Hepatocyte (in vitro differentiated cells): Measurements from ENCODE around the gene TTC31. TPM values are rescaled to one million over a fixed set of nuclear protein-coding genes. Genes with fewer than 3 reads are reported as not detected.

Experiments used
- DNase-seq: peaks from one replicate; pipeline ENCODE4 v3.0.0-alpha.2; 2016; ENCODE audit warnings: low spot score
- H2AFZ ChIP-seq: fragments of 200-600 bp; sonication (generic); 2 replicates; pipeline ENCODE4 v1.6.0; 2016; ENCODE audit warnings: antibody characterized with exemption, mild to moderate bottlenecking
- H3K27ac ChIP-seq: fragments of 200-600 bp; sonication (generic); 2 replicates; pipeline ENCODE4 v1.5.1; 2016; ENCODE audit warnings: mild to moderate bottlenecking
- H3K27me3 ChIP-seq: fragments of 200-600 bp; sonication (generic); 2 replicates; pipeline ENCODE4 v1.6.1; 2016
- H3K36me3 ChIP-seq: fragments of 200-600 bp; sonication (generic); replicated peaks from 2 replicates; pipeline ENCODE4 v1.5.1; 2016; ENCODE audit warnings: low read depth; ENCODE audit not compliant: insufficient read depth
- H3K4me1 ChIP-seq: fragments of 200-600 bp; sonication (generic); 2 replicates; pipeline ENCODE4 v1.5.1; 2016; ENCODE audit warnings: mild to moderate bottlenecking, moderate library complexity; ENCODE audit not compliant: insufficient read depth
- H3K4me2 ChIP-seq: fragments of 200-600 bp; sonication (generic); 2 replicates; pipeline ENCODE4 v1.6.0; 2016
- H3K4me3 ChIP-seq: fragments of 200-600 bp; sonication (generic); 2 replicates; pipeline ENCODE4 v1.5.1; 2016; ENCODE audit warnings: mild to moderate bottlenecking
- H3K79me2 ChIP-seq: fragments of 200-600 bp; sonication (generic); 2 replicates; pipeline ENCODE4 v1.6.0; 2017; ENCODE audit warnings: mild to moderate bottlenecking
- H3K9me2 ChIP-seq: fragments of 200-600 bp; sonication (generic); replicated peaks from 2 replicates; pipeline ENCODE4 v1.6.0; 2017; ENCODE audit warnings: mild to moderate bottlenecking; ENCODE audit not compliant: insufficient read depth
- H3K9me3 ChIP-seq: fragments of 200-600 bp; sonication (generic); 2 replicates; pipeline ENCODE4 v1.5.1; 2016; ENCODE audit warnings: low read depth, mild to moderate bottlenecking
- H4K20me1 ChIP-seq: fragments of 200-600 bp; sonication (generic); 2 replicates; pipeline ENCODE4 v1.6.0; 2016; ENCODE audit warnings: mild to moderate bottlenecking; ENCODE audit not compliant: insufficient read depth, poor library complexity, severe bottlenecking
- CTCF ChIP-seq: fragments of 200-600 bp; sonication (generic); IDR thresholded peaks from 2 replicates; pipeline ENCODE4 v1.5.1; 2016; ENCODE audit warnings: antibody characterized with exemption, mild to moderate bottlenecking; ENCODE audit not compliant: poor library complexity
- EZH2 ChIP-seq: fragments of 200-600 bp; sonication (generic); IDR thresholded peaks from 2 replicates; pipeline ENCODE4 v1.6.1; 2016; ENCODE audit warnings: antibody characterized with exemption, mild to moderate bottlenecking, borderline replicate concordance
- EZH2phosphoT487 ChIP-seq: fragments of 200-600 bp; sonication (generic); IDR thresholded peaks from one replicate; pipeline ENCODE4 v1.6.1; 2018; ENCODE audit warnings: antibody characterized with exemption, mild to moderate bottlenecking, low read depth, moderate library complexity; ENCODE audit not compliant: unreplicated experiment, severe bottlenecking
- WGBS: methylation state at CpG from one replicate; pipeline ENCODE4 v1.1.6; 2016; ENCODE audit warnings: low lambda C conversion rate; ENCODE audit errors: missing lambda C conversion rate; 5-methylcytosine and 5-hydroxymethylcytosine counted together
- polyA plus RNA-seq: library from polyadenylated mRNA; unstranded; fragments of >200 nt; fragmentation: Nextera tagmentation; extraction: Ambion mirVana; gene quantifications from 2 replicates; pipeline ENCODE4 v1.2.1, GENCODE V29; 2016
- total RNA-seq: library from RNA; depleted of rRNA; stranded (reverse); fragments of >200 nt; gene quantifications from 2 replicates; pipeline ENCODE4 v1.2.3, GENCODE V29; 2014

The TTC31 gene
- total and polyA plus RNA-seq, 2 experiments from 2014 or later: 21.3 to 25.1 TPM

GRCh38 chr2:74537140-74537539, 54.3 kb downstream of the TTC31 start:
- Histone ChIP-seq H3K4me2 (no peak overlapping the region), H3K9me2 (no peaks in the 10 kb centered on the region), H3K79me2 (no peaks in the 10 kb centered on the region), H3K36me3 (no peaks in the 10 kb centered on the region), H3K27ac (no peak overlapping the region), H3K27me3 (no peaks in the 10 kb centered on the region), H2AFZ (no peak overlapping the region), H3K4me3 (no peak overlapping the region), H4K20me1 (no peaks in the 10 kb centered on the region), H3K9me3 (no peaks in the 10 kb centered on the region), H3K4me1 (no peaks in the 10 kb centered on the region)
- TF ChIP-seq CTCF: no peak
- no peak for TF ChIP-seq EZH2
- TF ChIP-seq EZH2phosphoT487: no peak
- WGBS: 89% methylated on average over 4 of the region's 4 CpGs
- no peak for DNase-seq

GRCh38 chr2:74538881-74539339, 56.0 kb downstream of the TTC31 start:
- TF ChIP-seq CTCF (no peak), EZH2phosphoT487 (no peak), EZH2 (no peak)

GRCh38 chr2:74540291-74540690, 57.4 kb downstream of the TTC31 start:
- H3K9me2 ChIP-seq: no peaks in the 10 kb centered on the region
- H3K36me3 ChIP-seq: no peaks in the 10 kb centered on the region
- no peak overlapping the region for H3K4me2 ChIP-seq
- no peak overlapping the region for H3K4me3 ChIP-seq
- H3K9me3 ChIP-seq: no peaks in the 10 kb centered on the region
- no peaks in the 10 kb centered on the region for H3K4me1 ChIP-seq
- no peak for DNase-seq
- WGBS: 94% methylated on average over 5 of the region's 5 CpGs
- no peaks in the 10 kb centered on the region for H4K20me1 ChIP-seq
- no peak overlapping the region for H2AFZ ChIP-seq
- no peaks in the 10 kb centered on the region for H3K79me2 ChIP-seq
- H3K27ac ChIP-seq: no peak overlapping the region
- no peaks in the 10 kb centered on the region for H3K27me3 ChIP-seq
- no peak for TF ChIP-seq CTCF
- no peak for TF ChIP-seq EZH2phosphoT487
- TF ChIP-seq EZH2: no peak

More at GRCh38 chr2:74538881-74539339, 56.0 kb downstream of the TTC31 start:
- Histone ChIP-seq H3K4me2 (no peak overlapping the region), H3K36me3 (no peaks in the 10 kb centered on the region), H3K4me1 (no peaks in the 10 kb centered on the region), H3K27me3 (no peaks in the 10 kb centered on the region), H3K79me2 (no peaks in the 10 kb centered on the region), H3K9me3 (no peaks in the 10 kb centered on the region), H4K20me1 (no peaks in the 10 kb centered on the region), H2AFZ (no peak overlapping the region), H3K4me3 (no peak overlapping the region), H3K9me2 (no peaks in the 10 kb centered on the region), H3K27ac (no peak overlapping the region)
- WGBS: 80% methylated on average over 7 of the region's 7 CpGs
- no peak for DNase-seq

GRCh38 chr2:74542978-74543377, 60.1 kb downstream of the TTC31 start:
- Histone ChIP-seq H3K79me2 (no peaks in the 10 kb centered on the region), H3K27ac (no peak overlapping the region), H4K20me1 (no peaks in the 10 kb centered on the region), H3K4me2 (no peak overlapping the region), H3K4me3 (no peak overlapping the region), H3K9me3 (no peaks in the 10 kb centered on the region), H3K27me3 (no peaks in the 10 kb centered on the region), H3K4me1 (no peaks in the 10 kb centered on the region), H3K36me3 (no peaks in the 10 kb centered on the region), H2AFZ (no peak overlapping the region), H3K9me2 (no peaks in the 10 kb centered on the region)
- WGBS: 96% methylated on average over 1 of the region's 1 CpG
- TF ChIP-seq EZH2: no peak
- TF ChIP-seq CTCF: no peak
- TF ChIP-seq EZH2phosphoT487: no peak
- no peak for DNase-seq
